LoVo (cell line): ENCODE results near the gene PTPRA.
"Not testable (repeated sequence)": the region's sequence is repeated elsewhere in the genome, so short reads cannot be mapped to it uniquely, and the experiment has no call there.

Source experiments
- DNase-seq: peaks from one replicate; pipeline ENCODE4 v3.0.0-alpha.2; 2016; ENCODE audit warnings: low spot score

PTPRA gene

DNA sequence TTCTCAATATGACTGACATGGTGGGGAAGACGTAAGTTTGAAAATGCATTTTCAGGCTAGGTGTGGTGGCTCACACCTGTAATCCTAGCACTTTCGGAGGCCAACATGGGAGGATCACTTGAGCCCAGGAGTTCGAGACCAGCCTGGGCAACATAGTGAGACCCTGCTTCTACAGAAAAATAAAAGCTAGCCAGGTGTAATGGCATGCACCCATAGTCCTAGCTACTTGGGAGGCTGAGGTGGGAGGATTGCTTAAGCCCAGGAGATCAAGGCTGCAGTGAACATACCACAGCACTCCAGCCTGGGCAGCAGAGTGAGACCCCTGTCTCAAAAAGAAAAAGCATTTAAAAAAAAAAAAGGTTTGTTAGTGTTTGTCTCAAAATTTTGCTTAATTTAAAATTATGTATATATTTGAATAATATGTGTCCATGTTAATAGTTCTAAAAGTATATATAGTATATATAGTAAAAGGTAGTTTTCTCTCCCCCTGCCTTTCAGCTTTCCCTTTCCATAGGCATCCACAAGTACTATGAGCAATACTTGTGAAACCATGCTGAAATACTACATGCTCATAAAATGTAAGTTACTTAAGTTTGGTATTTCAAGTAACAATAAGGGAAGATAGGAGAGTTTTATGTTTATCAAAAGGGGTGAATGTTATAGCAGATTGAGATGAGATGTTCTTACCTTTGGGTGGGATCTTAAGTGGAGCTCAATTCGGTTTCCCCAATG lies 15.1 kb downstream of the PTPRA start:
- no peak for DNase-seq

- no peak for DNase-seq
Measured at GRCh38 chr20:2889209-2889608, 15.9 kb downstream of the PTPRA start.

- no peak for DNase-seq
Measured at GRCh38 chr20:2889797-2890196, 16.5 kb downstream of the PTPRA start.

GRCh38 chr20:2890742-2891141 lies 17.5 kb downstream of the PTPRA start:
- DNase-seq: peak; percentile 40

GRCh38 chr20:2891343-2891742 lies 18.1 kb downstream of the PTPRA start:
- DNase-seq: no peak

DNA sequence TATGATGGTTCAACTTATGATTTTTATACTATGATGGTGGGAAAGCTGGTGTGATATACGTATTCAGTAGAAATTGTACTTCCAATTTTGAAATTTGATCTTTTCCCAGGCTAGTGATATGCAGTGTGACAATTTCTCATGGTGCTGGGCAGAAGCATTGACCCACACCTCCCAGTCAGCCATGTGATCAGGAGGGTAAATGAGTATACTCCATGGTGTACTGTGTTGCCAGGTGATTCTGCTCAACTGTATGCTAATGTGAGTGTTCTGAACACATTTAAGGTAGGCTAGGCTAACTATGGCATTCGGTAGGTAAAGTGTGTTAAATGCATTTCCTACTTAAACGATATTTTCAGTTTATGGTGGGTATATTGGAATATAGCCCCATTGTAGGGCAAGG lies 19.1 kb downstream of the PTPRA start:
- DNase-seq: no peak

GRCh38 chr20:2894221-2894620 lies 20.9 kb downstream of the PTPRA start:
- DNase-seq: no peak

DNA sequence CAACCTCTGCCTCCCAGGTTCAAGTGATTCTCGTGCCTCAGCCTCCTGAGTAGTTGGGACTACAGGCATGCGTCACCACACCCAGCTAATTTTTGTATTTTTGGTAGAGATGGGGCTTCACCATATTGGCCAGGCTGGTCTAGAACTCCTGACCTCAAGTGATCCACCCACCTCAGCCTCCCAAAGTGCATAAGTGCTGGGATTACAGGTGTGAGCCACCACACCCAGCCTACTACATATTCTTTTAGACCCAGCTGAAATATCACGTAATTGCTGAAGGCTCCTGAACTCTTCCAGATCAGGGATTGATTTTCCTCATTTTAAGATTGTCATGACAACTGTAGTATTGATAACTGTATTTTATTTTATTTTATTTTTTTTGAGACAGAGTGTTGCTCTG lies 21.9 kb downstream of the PTPRA start:
- DNase-seq: not testable (repeated sequence)

GRCh38 chr20:2899243-2899642 lies 26.0 kb downstream of the PTPRA start:
- no peak for DNase-seq

- DNase-seq: no peak
Measured at GRCh38 chr20:2900845-2901592, 27.7 kb downstream of the PTPRA start.

DNA sequence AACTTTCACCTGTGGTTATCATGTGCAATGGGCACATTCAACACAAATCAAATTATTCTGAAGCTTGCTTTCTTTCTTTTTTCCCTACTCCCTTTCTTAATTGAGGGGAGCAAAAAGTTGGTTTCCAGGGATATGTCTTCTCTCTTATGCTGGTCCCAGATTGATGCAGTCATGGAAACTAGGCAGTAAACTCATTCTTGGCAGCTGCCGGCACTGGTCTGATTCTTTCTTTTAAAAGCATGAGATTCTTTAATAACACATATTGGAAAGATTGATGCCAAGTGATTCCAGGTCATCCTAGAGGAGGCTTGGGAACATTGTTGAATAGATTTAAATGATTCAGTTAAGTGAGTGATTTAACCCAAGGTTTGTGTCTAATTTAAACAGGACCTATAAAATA lies 29.0 kb downstream of the PTPRA start:
- no peak for DNase-seq

DNA sequence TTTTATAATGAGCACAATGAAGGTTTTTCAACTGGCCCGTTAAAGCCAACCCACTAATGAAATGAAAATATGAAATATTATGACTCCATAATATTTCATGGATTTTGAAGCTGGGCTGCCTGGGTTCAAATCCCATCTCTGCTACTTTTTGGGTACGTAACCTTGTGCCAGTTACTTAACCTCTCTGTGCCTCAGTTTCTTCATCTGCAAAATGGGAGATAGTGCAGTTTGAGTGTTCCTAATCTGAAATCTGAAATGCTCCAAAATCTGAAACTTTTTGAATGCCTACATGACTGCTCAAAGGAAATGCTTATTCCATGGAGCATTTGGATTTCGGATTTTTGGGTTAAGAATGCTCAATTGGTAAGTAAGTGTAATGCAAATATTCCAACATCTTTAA lies 29.5 kb downstream of the PTPRA start:
- DNase-seq: no peak

- no peak for DNase-seq
Measured at GRCh38 chr20:2903686-2904085, 30.4 kb downstream of the PTPRA start.

- DNase-seq: no peak
Measured at GRCh38 chr20:2907519-2907918, 34.2 kb downstream of the PTPRA start.

- DNase-seq: no peak
Measured at GRCh38 chr20:2909953-2910352, 36.7 kb downstream of the PTPRA start.

DNA sequence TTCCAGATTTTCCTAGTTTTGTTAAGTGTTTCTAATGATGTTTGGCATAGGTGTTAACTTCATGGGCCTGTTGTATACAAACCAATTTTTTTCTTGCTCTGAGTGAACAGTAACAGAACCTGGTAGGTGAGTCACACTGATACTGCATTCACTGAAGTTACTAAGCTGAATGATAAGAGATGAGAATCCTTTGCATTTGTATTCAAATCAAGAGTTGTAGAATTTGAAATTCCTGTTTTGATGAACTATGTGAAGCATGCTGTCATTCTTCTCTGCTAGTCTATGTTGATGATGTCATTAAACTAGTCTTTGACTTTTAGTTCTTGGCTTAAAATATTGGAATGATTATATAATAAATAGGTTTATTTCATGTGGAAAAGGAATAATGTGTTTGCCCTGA lies 37.9 kb downstream of the PTPRA start:
- DNase-seq: no peak

GRCh38 chr20:2914160-2914559 lies 40.9 kb downstream of the PTPRA start:
- no peak for DNase-seq

- no peak for DNase-seq
Measured at GRCh38 chr20:2917266-2917665, 44.0 kb downstream of the PTPRA start.

DNA sequence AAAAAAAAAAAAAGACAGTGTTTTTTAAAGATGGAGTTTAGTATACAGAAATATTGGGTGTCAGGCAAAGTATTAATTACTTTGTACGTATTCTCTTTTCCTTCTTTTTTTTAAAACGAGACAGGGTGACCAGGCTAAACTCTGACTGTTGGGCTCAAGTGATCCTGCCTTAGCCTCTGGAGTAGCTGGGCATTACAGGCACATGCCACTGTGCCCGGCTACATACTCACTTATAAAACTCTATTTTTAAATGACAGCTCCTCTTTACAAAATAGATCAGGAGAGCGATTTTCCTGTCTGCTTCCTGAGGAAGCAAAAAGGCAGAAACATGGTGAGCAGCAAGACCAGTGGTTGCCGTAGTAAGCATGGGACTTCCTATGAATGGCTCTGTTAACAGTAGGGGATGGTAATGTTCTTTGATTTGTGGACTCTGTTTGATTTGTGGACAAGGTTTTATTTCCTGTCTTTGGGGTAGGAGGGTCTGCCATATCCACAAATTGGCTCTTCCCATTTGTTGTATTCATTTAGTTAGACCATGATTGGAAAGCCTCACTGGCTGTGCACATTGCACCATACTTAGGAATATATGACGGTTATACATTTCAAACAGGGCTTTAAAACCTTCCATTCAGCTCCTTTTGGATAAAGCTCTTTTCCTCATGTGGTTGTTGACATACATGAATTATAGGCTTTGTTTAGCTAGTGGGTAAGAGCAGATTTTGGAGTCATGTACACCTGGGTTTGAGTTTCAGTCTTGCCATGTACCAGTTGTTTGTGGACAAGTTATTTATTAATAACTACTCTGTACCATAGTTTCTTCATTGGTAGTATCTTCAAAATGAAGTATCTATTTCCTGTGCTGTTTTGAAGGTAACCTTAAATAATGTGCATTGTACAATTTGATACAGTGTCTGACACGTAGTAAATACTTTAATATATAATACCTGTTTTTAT lies 45.1 kb downstream of the PTPRA start:
- DNase-seq: no peak

- DNase-seq: peak; percentile 12
Measured at GRCh38 chr20:2919518-2920245, 46.4 kb downstream of the PTPRA start.

- DNase-seq: no peak
Measured at GRCh38 chr20:2920473-2920872, 47.2 kb downstream of the PTPRA start.

DNA sequence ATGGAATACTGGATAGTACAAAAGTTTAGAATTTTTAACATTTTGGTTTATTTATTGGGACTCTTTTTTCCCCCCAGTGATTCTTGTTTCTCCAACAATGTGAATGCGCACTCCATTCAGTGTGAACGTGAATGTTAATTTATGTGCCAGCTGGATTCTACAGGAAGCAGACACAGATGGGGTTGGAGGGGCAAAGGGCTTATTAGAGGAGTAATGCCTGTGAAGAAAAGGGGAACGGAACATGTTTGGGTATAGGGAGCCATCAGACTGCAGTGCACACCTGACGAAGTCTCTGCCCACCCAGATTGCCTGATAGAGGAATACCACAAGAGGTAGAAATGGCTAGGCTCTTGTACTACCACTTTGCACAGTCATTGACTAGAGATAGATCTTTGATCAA lies 48.2 kb downstream of the PTPRA start:
- no peak for DNase-seq
